ENCODE measurements around the gene PWWP2B.
"Not testable (repeated sequence)": the region's sequence is repeated elsewhere in the genome, so short reads cannot be mapped to it uniquely, and the experiment has no call there.

PWWP2B gene

DNA sequence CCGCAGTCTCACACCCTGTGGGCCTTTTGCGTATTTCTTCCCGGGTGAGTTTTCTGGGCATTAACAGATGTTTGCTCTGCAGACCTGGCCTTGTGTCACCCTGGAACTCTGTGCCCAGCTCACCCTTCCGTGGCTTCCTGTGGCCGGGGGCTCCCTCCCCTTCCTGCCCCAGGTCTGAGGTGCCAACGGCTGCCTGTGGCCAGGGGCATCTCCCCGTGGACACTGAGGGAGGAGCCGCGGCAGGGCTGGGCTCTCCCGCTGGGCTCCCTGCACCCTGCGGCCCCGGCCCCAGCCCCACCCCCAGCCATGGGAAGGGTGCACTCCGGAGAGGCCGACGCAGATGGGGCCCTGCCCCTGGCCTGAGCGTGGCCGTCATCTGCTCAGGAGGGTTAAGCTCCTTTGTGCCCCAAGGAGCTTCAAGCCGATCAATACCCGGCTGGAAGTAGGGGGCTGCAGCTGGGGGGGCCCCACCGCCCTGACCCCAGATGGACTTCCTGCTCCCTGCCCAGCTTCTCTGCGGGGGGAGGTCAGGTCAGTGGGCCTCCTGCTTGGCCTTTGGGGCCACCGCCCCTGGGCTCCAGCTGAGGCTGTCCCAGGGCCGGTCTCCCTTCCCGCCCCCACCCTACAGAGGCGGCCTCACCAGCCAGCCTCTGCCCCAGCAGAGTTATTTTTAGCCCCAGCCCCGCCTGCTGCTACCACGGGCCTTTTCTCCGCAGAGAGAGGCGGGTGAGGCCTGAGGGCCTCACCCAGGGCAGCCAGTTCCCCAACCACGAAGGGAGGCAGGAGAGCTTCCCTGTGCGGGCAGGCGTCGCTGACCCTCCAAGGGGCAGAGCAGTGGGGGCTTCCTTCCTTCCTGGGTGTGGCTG is 24.2 kb downstream of the PWWP2B start:
- peak; percentile 42 for DNase-seq

DNA sequence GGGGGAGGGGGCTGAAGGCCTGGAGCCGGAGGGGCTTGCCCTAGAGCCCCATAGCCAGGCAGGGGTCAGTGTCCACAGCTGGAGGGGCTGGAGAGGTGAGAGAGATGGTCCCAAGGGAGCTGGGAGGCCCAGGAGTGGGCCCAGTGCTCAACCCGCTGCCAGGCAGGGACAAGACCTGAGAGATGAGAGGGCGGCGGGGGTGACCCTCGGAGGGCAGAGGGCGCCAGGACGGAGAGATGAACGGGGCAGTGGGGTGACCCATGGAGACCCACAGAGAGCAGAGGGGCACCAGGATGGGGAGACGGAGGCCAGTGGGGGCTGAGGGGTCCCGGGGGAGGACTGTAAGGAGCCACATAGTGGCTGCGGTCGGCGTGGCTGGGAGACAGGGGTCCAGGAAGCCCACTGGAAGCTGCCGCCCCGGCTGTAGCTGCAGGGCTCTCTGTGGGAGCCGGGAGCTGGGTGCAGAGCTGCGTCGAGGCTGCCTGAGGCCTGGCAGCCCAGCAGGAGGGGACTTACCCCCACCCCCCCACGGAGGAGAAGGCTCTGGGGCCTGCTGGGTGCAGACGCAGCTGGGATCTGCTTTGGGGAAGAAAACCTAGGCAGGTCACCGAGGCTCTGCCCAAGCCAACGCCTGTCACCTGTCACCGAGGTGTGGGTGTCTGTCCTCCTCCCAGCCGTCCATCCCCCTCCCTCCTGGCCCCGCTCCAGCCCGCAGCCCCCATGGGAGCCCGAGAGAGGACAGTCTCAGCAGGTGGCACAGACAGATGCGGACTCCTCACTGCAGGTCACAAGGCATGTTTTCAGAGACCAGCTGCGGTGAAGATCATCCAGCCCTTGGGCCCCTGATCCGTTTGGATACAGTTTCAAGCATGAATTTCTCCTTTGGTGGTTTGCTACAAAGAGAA is 25.1 kb downstream of the PWWP2B start:
- DNase-seq, result peak; percentile 55

DNA sequence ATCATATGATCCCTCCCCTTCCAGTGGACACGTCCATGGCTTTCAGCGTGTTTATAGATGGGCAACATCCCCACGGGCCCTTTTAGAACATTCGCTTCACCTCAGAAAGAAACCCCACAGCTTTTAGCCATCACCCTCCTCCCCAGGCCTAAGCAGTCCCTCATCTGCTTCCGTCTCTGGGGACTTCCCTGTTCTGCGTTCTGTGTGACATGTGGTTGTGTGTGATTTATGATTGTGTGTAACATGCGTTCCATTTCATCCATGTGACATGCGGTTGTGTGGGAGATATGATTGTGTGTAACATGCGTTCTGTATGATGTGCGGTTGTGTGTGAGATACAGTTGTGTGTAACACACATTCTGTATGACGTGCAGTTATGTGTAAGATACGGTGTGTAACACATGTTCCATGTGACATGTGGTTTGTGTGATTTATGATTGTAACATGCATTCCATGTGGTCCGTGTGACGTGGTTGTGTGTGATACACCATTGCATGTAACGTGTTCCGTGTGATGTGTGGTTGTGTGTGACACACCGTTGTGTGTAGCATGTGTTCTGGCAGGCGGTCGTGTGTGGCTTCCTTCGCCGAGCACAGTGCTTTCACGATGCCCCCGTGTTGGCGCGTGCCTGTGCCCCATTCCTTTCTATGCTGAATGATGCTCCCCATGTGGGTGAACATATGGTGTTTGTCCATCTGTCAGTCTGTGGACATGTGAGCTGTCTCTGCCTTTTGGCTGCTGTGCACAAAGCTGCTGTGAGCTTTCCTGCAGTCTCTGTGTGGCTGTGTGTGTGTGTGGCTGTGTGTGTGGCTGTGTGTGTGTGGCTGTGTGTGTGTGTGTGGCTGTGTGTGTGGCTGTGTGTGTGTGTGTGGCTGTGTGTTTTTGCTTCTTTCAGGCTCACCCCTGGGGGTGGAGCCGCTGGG is 26.2 kb downstream of the PWWP2B start:
- no peak for DNase-seq

DNA sequence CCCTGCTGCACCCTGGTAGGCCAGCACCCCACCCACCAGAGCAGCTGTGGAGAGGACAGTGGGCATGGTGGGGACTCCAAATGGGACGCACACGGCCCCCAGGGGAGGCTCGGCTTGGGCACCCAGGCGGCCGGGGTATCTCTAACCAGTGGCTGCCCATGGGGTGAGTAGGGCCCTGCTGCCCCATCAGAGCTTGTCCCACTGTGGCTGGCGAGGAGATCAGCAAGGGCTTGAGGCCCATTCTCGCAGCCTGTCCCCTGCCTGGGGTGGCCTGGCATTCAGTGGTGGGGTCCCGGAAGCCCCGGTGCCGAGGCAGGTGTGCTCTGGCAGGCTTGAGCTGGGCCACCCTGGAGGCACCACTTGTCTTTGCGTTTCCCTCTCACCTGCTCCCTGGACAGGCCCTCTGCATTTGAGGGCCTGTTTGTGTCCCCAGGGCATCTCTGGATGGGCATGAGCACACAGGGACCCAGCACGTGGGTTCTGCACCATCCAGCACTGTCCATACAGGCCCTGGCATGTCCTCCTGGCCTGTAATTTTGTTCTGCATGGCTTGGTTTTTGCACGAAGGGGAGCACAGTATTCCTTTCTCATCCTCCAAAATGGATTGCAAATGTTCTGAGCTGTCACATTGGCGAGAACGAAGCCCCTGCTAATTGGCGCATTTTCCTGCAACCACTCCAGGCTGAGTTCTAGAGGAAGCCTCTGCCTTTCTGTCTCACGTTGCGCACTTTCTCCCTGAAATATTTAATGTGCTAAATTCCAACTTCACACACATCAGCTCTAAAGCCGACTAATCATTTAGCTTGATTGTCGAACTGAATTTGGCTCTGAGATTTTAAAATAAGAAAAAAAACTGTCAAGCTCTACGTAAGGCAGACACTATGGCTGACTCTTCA is 27.2 kb downstream of the PWWP2B start:
- DNase-seq, result peak; percentile 53

GRCh38 chr10:132425029-132425756 is 28.2 kb downstream of the PWWP2B start:
- no peak for DNase-seq

- no peak for DNase-seq
Measured at GRCh38 chr10:132425757-132426155, 28.8 kb downstream of the PWWP2B start.

GRCh38 chr10:132427006-132427771 is 30.2 kb downstream of the PWWP2B start:
- no peak for DNase-seq

DNA sequence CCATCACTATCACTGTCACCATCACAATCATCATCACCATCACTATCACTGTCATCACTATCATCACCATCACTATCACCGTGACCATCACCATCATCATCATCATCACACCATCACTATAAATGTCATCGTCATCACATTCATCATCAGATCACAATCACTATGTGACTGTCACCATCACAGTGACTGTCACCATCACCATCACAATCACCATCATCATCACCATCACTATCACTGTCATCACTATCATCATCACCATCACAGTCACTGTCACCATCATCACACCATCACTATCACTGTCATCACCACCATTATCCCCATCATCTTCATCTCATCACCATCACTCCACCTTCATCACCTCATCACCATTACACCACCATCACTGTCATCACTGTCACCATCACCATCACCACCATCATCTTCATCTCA is 31.0 kb downstream of the PWWP2B start:
- DNase-seq, result no peak

- DNase-seq, result no peak
Measured at GRCh38 chr10:132428486-132428995, 31.5 kb downstream of the PWWP2B start.

DNA sequence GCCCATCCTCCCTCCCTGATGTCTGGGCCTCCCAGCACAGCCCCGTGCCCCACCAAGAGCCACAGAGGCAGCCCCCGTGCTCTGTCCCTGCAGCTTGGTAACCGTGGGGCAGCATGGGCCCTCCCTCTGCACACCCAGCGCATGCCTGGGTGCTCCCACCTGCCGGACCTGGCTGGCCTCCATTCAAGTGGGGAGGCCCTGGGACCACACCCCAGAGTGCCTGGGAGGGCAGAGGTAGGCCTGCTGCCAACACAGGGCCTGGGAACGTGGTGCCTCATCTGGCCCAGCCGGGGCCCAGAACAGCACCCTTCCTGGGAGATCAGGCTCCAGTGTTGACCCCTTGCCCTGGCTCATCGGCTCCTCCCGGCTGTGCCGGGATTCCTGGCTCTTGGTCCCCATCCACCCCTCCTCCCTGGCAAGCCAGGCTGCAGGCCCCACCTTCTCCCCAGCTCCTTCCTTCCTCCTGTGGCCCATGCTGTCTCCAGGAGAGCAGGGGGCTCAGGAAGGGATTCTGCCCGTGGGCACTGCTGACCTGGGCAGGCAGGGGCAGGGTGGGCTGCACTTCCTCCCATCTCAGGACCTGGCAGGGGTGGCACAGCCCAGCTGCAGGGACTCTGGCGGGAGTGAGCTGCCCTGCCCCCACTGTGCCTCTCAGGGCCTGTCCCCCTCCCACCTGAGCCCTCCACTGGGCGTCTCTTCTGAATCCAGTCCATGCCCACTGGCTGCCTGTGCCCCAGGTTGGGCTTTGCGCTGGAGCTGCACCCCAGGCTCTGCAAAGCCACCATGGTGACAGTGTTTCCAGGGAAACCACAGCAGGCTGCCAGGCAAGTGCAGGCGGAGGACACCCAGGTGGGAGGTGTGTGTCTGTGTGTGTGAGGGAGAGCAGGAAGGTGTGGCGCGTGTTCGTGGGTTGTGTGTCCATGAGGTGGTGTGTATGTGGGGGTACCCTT is 32.6 kb downstream of the PWWP2B start:
- peak; percentile 89 for DNase-seq

DNA sequence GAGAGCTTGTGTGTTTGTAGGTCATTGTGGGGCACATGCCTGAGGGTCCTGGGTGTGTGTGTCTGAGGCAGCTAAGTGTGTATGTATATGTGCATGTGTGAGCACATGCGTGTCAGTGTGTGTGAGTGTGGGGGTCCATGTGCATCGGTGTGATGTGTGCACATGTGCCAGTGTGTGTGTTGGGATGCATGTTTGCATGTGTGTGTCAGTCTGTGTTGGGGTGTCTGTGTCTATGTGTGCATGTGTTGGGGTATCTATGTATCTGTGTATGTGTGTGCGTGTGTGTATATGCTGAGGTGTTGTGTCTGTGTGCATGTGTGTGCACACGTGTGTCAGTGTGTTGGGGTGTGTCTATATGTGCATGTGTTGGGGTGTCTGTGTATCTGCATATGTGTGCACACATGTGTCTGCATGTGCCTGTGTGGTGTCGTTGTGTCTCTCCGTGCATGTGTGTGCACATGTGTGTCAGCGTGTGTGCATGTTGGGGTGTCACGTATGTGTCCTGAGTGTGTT is 33.3 kb downstream of the PWWP2B start:
- DNase-seq, result no peak

- no peak for DNase-seq
Measured at GRCh38 chr10:132430861-132431271, 33.9 kb downstream of the PWWP2B start.

DNA sequence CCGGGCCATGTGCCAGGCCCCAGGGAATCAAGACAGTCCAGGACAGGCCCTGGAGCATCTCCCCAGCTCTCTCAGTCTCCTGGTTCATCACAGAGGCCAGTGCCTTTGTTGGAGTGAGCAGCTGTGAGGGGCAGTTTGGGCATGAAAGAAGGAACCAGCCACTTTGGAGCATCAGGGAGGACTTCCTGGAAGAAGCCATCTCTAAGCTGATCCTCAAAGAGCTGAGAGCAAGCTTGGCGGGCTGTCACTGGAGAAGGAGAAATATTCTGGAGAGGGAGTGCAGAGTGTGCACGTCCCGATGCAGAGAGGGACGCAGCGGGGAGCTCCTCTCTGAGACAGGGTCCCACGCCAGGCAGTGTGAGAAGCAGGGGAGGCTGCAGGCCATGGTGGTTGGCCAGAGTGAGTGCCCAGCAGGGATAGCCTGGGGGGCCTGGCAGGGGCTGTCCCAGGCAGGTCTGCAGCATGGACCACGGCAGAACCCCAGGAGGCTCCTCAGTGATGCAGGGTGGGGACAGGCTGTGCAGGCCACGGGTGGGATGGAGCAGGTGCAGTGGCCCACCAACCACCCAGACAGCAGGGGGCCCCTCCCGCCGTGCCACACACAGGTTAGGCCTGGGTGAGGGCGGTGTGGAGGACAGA is 34.7 kb downstream of the PWWP2B start:
- no peak for DNase-seq

- DNase-seq, result no peak
Measured at GRCh38 chr10:132432176-132432540, 35.2 kb downstream of the PWWP2B start.

GRCh38 chr10:132433671-132434340 is 36.8 kb downstream of the PWWP2B start:
- DNase-seq, result no peak

DNA sequence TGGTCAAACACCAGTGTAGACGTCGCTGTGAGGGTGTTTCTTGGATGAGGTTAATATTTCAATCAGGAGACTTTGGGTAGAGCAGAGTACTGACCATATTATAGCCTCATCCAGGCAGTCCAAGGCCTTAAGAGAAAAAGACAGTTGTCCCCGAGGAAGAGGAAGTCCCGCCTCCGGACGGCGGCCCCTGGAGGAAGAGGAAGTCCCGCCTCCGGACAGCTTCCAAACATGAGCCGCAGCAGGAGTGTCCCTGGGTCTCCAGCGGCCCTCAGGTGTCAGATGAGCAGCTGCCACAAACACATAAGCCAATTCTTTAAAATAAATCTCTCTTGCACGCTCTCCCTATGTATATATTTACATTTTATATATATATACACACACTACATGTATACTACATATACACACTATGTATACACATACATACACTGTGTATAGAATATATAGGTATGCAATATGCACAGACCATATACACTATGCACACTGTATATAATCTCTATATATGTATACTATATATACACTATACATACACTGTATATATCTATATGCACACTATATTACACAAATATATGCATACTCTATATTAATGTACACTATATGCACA is 37.5 kb downstream of the PWWP2B start:
- DNase-seq, result no peak

DNA sequence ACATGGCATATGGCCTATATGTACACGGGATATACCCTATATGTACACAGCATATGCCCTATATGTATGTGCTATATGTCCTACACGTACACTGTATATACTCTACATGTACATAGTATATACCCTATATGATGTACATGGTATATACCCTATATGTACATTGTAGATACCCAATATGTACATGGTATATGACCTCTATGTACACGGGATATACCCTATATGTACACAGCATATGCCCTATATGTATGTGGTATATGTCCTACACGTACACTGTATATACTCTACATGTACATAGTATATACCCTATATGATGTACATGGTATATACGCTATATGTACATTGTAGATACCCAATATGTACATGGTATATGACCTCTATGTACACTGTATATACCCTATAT is 38.3 kb downstream of the PWWP2B start:
- not testable (repeated sequence) for DNase-seq

Measured in NCI-H1436 (cell line).